K562 (cell line): ENCODE results near the gene FASTK. TPM values are rescaled to one million over a fixed set of nuclear protein-coding genes. Genes with fewer than 3 reads are reported as not detected.

Experiments
- ARID3B ChIP-seq: fragments of 250-450 bp; sonication (Bioruptor Pico); IDR thresholded peaks from 2 replicates; pipeline ENCODE4 v1.4.0; 2020; ENCODE audit warnings: borderline replicate concordance
- BRF2 ChIP-seq: IDR thresholded peaks from 3 replicates; pipeline ENCODE4 v1.6.1; 2011; ENCODE audit warnings: borderline replicate concordance, mild to moderate bottlenecking; ENCODE audit not compliant: insufficient read length, insufficient read depth
- FOXK1 ChIP-seq: sonication (generic); formaldehyde crosslinking; IDR thresholded peaks from 2 replicates; pipeline ENCODE4 v1.8.0; 2022; ENCODE audit warnings: missing genetic modification reagents, mild to moderate bottlenecking, borderline replicate concordance
- HNRNPK ChIP-seq: fragments of 200-400 bp; formaldehyde crosslinking; IDR thresholded peaks from one replicate; pipeline ENCODE4 v1.6.1; 2018; ENCODE audit warnings: mild to moderate bottlenecking, low read depth, low read length; ENCODE audit not compliant: poor library complexity, severe bottlenecking
- IRF2 ChIP-seq: sonication (generic); formaldehyde crosslinking; IDR thresholded peaks from 2 replicates; pipeline ENCODE4 v1.8.1; 2022; ENCODE audit warnings: mild to moderate bottlenecking, missing genetic modification reagents
- KDM2B ChIP-seq: fragments of 250-450 bp; sonication (Bioruptor Pico); IDR thresholded peaks from 2 replicates; pipeline ENCODE4 v1.8.0; 2021; ENCODE audit warnings: mild to moderate bottlenecking, moderate library complexity
- MTA2 ChIP-seq: fragments of 450-650 bp; IDR thresholded peaks from 2 replicates; pipeline ENCODE4 v1.6.1; 2016; ENCODE audit warnings: low read depth
- NFIC ChIP-seq: fragments of 450-650 bp; IDR thresholded peaks from 2 replicates; pipeline ENCODE4 v1.6.1; 2017; ENCODE audit warnings: mild to moderate bottlenecking, inconsistent platforms
- PHB ChIP-seq: fragments of 250-450 bp; sonication (Bioruptor Pico); IDR thresholded peaks from 2 replicates; pipeline ENCODE4 v1.5.0; 2021
- PPARD ChIP-seq: fragments of 250-450 bp; sonication (Bioruptor Pico); IDR thresholded peaks from 2 replicates; pipeline ENCODE4 v1.8.0; 2022; ENCODE audit warnings: inconsistent platforms, mild to moderate bottlenecking, moderate library complexity
- RFX1 ChIP-seq: fragments of 450-650 bp; IDR thresholded peaks from 2 replicates; pipeline ENCODE4 v1.6.1; 2016; ENCODE audit warnings: mild to moderate bottlenecking, moderate library complexity
- SOX6 ChIP-seq: fragments of 450-650 bp; IDR thresholded peaks from 2 replicates; pipeline ENCODE4 v1.6.1; 2014; ENCODE audit warnings: mild to moderate bottlenecking
- SRF ChIP-seq, 2 experiments: fragments of 250-450, 450-650 bp in 1 of 2; sonication (Bioruptor Pico) in 1 of 2; sonication (generic) in 1 of 2; formaldehyde crosslinking; IDR thresholded peaks; 2 replicates each; pipeline versions ENCODE4 v1.5.0 to v1.5.1; 2020 to 2022; ENCODE audit warnings: mild to moderate bottlenecking in 1 of 2, missing genetic modification reagents in 1 of 2
- TCFL5 ChIP-seq: fragments of 250-450 bp; sonication (Bioruptor Pico); conservative IDR thresholded peaks from 2 replicates; pipeline ENCODE4 v1.6.1; 2021; ENCODE audit warnings: mild to moderate bottlenecking, moderate library complexity, matching md5 sums
- ZNF133 ChIP-seq: fragments of 250-450 bp; sonication (Bioruptor Pico); IDR thresholded peaks from 2 replicates; pipeline ENCODE4 v1.4.0; 2020; ENCODE audit warnings: mild to moderate bottlenecking
- ZNF175 ChIP-seq: fragments of 200-800 bp; sonication (Bioruptor generic); IDR thresholded peaks from 2 replicates; pipeline ENCODE4 v1.6.1; 2016; ENCODE audit warnings: low read depth, mild to moderate bottlenecking, missing genetic modification characterization, missing compliant biosample characterization
- ZNF449 ChIP-seq: fragments of 250-450 bp; sonication (Bioruptor Pico); IDR thresholded peaks from 2 replicates; pipeline ENCODE4 v1.8.0; 2022; ENCODE audit warnings: moderate library complexity, mild to moderate bottlenecking, inconsistent platforms
- ZNF764 ChIP-seq: fragments of 250-450 bp; sonication (Bioruptor Pico); IDR thresholded peaks from 2 replicates; pipeline ENCODE4 v1.4.0; 2020; ENCODE audit warnings: low read depth, mild to moderate bottlenecking, moderate library complexity
- polyA plus RNA-seq, 8 experiments: library from polyadenylated mRNA; depleted of rRNA in 4 of 8; stranded (reverse) in 5 of 8; unstranded in 3 of 8; fragments of >200 nt; fragmentation: Nextera tagmentation in 2 of 8; fragmentation: Illumina TruSeq in 1 of 8; extraction: Ambion mirVana in 2 of 8; extraction: Trizol in 1 of 8; gene quantifications; 2 replicates each; pipeline versions ENCODE4 v1.2.1 to v1.2.3, GENCODE V29; 2011 to 2014; ENCODE audit warnings: inconsistent platforms in 1 of 8, missing spikeins in 1 of 8
- total RNA-seq, 7 experiments: library from RNA; depleted of rRNA in 6 of 7; stranded (reverse); fragments of >200 nt in 6 of 7; fragmentation: Illumina TruSeq in 2 of 7; extraction: Trizol in 2 of 7; gene quantifications; 2 replicates each; pipeline versions ENCODE4 v1.2.1 to v1.2.3, GENCODE V29; 2011 to 2021; ENCODE audit warnings: low replicate concordance in 1 of 7
- TF ChIP-seq, protein P1 (sequence below): fragments of 250-450 bp; sonication (Bioruptor Pico); IDR thresholded peaks from 2 replicates; pipeline ENCODE4 v1.8.0; 2021; ENCODE audit warnings: moderate library complexity, mild to moderate bottlenecking, inconsistent platforms
- TF ChIP-seq, protein P2 (sequence below): fragments of 250-450 bp; sonication (Bioruptor Pico); IDR thresholded peaks from 2 replicates; pipeline ENCODE4 v1.5.0; 2021; ENCODE audit warnings: mild to moderate bottlenecking, moderate library complexity

The FASTK gene
- total and polyA plus RNA-seq, 9 of the 15 experiments (the other 6 are each of a cell fraction or from before 2014, with no cell fraction given) = 0.51 to 150 (median 48.2) TPM

- TF ChIP-seq PHB (CRISPR knock-in tag) (no peak), RFX1 (no peak), ARID3B (no peak), IRF2 (CRISPR knock-in tag) (no peak), NFIC (no peak), SRF (CRISPR knock-in tag; IDR thresholded peaks at IDR 0.05) (peak; percentile 1 to 40; a peak in 1 of 4 replicates), KDM2B (CRISPR knock-in tag) (no peak), ZNF133 (no peak), BRF2 (no peak), FOXK1 (CRISPR knock-in tag) (no peak), TCFL5 (no peak), ZNF175 (CRISPR knock-in tag) (no peak), ZNF449 (no peak), HNRNPK (no peak), MTA2 (no peak), ZNF764 (CRISPR knock-in tag) (no peak), PPARD (no peak), SOX6 (no peak)
- TF ChIP-seq, protein P1, sequence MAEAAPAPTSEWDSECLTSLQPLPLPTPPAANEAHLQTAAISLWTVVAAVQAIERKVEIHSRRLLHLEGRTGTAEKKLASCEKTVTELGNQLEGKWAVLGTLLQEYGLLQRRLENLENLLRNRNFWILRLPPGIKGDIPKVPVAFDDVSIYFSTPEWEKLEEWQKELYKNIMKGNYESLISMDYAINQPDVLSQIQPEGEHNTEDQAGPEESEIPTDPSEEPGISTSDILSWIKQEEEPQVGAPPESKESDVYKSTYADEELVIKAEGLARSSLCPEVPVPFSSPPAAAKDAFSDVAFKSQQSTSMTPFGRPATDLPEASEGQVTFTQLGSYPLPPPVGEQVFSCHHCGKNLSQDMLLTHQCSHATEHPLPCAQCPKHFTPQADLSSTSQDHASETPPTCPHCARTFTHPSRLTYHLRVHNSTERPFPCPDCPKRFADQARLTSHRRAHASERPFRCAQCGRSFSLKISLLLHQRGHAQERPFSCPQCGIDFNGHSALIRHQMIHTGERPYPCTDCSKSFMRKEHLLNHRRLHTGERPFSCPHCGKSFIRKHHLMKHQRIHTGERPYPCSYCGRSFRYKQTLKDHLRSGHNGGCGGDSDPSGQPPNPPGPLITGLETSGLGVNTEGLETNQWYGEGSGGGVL (CRISPR knock-in tag) = no peak
- TF ChIP-seq, protein P2, sequence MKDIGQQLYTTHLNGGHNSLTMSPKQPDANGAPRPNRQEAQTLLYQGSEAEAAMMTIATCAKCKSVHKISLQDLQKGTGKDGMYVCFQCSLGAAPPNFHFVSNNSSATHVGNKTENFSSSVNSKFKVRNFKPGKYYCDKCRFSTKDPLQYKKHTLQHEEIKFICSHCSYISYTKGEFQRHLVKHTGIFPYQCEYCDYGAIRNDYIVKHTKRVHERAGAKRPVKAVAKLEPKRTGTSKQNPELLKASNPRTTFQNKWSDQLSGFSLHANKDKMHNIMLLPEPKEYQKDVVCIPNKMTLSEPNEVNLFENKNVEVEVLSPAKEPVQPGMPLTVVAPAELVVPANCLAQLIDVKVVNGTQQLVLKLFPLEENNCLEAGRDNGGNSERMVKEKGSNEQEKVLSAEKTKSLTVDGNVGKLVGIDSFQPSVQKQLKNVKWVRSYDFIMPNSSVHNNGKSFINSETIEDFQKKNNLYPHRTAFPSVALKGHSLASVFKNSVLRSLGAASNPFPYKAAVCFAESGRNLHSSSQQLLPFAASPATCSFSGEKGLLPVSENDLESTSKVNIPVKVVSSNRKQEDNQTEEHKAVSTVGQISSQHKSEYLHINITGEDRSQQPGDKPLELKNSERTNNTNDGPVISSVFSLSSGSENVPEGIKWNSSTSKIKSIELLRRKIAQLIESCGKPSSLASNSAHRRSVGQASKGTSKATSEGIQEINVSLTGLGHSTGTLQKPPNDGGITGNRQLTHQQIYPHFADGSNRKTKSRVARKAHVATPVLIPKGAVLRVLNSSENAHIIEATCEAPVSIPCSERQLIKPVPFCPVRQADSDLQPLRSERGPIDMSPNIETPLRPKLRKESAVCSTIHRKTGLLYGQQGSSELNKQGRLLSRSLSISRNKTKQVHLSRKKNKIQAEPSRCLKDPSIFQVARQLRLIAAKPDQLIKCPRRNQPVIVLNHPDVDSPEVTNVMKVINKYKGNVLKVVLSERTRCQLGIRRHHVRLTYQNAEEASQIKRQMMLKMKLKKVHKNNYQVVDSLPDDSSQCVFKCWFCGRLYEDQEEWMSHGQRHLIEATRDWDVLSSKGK (CRISPR knock-in tag) = no peak
Measured at GRCh38 chr7:151080067-151080521, 515 bp downstream of the FASTK start (continued).
